ENCODE data around the gene SLC25A41.
A peak's percentile ranks its signal among the peaks of the same experiment; 100 is the strongest.

Gene SLC25A41

DNA sequence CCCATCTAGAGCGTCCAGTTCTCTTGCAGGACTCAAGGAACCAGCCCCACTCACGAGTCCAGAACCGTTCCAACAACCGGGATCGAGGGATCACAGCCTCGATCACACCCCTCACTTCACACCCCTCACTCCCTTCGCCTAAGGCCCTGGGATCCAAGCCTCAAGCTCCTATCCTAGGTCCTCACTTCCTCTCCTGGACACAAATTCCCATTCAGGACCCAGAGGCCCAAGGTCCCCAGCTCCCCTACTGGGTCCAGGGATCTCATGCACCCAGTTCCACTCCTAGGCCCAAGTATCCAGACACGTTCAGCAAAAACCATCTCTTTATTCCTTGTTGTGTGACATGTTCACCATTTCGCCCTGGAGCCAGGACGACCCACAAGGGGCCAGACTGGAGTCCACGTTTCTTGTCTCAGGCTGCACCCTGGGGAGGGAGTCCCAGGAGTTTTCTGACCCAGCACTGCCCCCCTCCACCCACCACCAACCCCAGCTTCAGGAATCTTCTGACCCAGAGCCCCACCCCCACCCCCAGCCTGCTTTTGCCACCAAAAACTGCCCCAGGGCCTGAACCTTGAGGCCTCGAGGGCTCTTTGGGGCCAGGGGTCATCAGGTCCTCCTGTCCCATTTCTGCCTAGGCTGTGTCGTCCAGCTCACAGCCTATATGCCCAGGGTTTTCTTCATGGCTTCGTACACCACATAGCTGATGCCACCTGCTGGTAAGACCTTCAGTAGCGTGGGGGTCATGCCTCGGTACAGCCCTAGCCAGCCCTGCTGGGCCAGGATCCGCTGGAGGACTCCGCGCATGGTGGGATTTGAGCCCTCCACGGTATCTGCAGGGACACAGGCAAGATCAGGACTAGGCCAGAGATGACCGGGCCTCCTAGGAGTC, 7.6 kb downstream of the SLC25A41 start:
- DNase-seq = no peak

DNA sequence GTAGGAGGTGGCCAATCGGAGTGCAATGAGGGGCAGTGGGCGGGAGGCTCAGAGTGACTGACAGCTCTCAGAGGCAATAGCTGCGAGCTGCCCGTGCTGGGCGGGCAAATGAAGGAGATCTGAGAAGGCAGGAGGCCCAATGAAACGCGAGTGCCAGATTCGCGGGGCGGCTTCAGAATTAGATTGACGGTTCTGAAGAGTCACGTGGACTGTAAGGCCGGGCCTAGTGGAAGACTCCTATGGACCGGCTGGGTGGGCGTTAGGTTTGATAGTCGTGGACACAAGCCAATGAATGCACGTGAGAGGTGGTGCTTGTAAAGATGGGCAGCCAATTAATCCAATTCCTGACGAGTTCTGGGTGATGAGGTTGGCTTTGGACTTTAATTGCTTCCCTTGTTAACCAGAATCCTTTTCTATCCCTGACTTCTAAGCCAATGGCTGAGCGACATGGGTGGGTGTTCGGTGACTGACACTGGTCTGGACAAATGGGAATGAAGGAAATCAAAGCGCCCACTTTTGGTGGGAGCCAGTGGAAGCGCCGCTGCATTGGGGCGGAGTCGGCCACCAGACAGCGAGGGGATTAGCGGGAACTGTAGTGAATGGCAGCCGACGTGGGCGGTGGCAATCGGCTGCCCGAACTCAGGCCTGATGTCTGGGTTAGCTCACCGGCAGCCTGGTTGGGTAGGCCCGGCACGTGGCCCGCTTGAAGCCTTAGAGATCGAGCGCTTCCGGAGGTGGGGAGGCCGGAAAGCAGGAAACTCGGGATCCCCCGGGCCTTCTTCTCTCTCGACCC, 8.4 kb downstream of the SLC25A41 start:
- DNase-seq = peak; percentile 100

DNA sequence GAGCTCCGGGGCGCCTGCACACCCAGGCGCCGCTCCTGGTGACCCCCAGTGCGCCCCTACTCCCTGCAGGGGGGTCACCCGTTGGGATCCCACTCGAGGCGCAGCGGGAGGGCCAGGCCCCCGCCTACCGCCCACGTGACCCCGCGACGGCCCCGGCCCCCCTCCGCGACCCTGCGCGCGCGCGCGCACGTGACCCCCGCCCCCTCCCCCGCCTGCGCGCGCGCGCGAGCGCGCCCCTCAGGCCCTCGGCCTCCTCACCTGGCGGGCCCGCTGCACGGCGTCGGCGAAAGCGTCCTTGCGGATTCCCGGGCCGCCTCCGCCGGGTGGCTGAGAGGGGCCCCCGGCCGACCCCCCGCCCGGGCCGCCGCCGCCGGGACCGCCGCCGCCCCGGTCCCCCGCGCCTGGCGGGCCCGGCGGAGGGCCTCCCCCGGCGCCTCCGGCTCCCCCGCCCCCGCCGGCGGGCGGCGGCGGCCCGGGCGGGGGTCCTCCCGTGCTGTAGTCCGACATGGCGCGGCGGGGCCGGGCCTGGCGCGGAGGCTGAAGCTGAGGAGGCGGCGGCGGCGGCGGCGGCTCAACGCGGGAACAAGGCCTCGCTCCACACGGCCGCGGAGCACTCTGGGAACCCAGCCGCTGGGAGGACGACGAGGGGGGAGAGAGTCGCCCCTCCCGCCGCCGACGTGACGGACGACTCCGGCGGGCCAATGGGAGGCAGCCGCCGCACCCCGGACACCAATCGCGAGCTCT, 9.2 kb downstream of the SLC25A41 start, which contains the start of gene KHSRP:
TSS of gene KHSRP (minus strand) at position 617 of the 744 bp plus-strand sequence. CDS start at position 507, 110 bp downstream.
- peak; percentile 47 for DNase-seq

DNA sequence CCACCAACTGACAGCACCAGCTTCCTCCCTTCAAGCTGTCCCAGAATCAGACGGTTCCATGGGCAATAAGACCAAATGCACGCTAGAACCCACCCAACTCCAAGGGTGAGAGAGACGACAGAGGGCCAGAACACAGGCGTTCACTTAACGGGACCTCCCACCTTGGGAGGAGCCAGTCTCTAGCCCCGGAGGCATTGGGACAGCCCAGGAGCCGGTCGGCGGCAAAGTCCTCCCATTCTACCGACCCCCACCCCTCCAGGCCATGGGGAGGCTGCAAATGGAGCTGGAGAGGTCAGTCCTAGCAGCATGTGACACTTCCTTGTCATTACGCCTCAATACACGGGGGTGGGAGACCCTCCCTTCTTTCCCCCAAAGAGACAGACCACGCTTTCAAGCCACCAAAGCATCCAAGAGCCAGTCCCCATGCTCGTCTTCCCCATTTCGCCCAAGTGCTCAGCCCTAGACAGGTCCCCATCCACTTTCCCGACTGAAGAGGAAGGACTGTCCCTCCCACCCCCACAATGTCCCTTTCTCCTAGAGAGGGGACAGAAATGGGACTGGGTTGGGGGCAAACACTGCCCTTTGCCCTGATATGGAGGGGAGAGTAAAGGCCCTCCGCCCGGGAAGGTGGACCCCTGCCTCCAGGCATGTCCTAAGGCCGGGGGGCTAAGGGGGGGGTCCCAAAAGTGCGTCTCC, 9.9 kb downstream of the SLC25A41 start:
- peak; percentile 61 for DNase-seq

DNA sequence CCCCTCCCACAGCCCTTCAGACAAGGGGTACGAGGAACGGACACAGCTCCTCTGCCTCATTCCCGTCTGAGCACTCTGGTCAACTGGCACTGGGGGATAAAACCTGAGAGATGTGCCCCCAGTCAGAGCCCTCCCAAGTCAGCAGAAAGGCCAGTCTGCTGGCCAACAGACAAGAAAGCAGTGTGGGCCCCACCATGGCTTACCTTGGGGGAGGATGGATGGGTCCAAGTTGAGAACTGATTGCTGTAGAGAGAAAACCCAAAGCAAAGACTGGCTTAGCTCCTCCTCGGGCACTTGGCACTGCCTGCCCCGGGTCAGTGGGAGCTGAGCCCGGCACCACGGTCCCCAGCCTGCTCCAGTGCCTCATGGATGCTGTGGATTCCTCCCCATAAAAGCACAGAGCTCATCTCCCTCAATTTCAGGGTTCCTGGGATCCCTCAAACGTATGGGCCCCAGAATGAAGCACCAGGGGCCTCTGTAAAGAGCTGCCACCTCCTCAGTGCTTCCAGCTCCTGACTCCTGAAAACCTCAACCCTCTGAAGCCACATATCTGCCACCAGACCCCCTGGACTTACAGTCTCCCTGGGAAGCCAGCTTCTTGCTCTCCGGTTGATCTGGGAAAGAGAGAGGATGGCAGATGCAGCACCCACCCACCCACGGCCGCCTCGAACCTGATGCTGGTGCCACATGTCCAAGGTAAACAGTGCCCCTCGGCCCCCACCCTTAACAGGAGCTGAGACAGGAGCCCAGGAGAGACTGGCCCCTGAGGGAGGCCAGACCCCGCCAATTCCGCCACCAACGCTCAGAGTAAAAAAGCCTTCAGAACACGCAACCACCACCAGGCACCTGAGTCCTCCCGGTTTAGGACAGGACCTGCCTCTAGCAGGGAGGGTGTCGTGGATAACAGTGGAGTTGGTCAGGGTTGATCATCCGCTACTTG, 12.2 kb downstream of the SLC25A41 start:
- DNase-seq = no peak

DNA sequence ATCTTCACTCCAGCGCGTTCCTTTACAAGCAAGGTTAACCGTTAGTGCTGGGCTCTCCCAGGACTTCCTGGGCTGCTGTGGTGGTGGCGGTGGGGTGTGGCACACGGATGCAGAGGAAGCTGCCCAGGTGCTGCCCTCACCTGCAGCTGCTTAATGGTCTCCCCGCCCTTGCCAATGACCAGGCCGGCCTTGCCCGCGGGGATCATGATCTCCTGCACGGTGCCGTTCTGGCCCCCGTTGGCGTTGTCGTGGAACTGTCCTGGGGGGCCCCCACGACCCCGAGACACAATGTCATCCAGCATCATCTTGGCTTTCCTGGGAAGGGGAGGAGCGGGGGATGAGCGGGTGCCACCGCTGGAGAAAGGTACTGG, 15.0 kb downstream of the SLC25A41 start:
- DNase-seq = no peak

DNA sequence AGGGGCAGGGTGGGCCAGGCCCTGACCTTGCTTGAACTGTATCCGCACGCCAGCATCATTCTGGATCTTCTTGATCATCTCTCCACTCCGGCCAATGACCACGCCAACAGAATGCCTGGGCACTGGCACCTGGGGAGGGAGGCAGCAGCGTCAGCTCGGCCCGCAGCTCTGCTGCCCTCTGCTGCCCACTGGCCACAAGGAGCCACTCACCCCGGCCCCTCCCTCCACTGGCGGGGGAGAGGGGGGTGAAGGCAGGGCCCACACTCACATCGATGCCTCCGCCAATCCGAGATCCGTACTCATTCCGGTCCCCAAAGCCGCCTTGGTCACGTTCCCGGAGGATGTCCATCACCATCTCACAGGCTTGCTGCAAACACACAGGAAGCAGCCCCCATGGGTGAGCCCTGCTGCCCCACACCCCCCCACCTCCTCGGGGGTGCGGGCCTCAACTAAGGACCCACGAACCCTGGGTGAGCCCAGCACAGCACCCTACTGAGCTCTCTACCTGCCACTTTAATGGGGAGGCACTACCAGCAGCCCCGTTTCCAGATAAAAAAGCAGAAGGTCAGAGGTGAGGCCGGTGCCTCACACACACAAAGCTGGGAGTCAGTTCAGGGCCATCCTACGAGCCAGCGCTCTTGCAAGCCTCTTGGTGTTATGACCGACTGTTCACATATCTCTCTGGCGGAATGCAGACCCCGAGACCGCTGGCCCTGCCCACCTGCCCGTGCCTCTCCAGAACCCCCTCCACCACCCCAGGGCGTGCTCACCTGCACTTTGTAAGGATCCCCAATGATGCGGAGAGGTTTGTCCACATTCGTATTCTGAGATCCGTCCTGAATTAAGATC, 15.6 kb downstream of the SLC25A41 start:
- DNase-seq = no peak

DNA sequence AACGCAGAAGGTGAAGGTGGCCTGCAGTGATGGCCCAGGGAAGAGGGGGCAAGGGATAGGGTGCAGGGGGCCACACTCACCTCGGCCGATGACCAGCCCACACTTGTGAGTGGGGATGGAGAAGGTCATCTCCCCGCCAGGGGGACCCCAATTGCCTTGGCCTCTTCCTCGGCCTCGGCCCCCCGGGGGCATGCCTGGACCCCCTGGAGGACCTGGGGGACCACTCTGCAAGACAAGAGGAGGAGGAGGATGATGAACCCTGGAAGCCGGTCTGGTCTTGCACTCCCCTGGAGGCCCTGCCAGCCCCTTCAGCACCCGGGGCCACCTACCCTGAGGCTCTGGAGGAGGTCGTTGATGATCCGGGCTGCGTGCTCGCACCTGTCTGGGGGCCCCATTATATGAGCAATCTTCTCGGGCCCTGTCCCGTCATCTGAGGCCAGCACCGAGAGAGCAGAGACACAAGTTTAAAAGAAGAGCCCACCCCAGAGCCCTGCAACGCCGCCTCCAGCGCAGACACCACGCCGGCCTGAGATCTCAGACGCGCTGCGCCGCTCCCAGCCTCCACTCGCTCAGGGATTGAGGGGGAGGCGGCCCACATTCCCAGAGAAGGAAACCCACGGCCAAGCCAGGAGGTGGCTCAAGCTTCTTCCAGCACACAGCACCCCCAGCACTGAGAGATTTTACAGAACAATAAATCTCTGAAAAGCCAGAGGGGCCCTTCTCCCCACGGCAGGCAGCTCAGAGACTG, 16.7 kb downstream of the SLC25A41 start:
- no peak for DNase-seq

DNA sequence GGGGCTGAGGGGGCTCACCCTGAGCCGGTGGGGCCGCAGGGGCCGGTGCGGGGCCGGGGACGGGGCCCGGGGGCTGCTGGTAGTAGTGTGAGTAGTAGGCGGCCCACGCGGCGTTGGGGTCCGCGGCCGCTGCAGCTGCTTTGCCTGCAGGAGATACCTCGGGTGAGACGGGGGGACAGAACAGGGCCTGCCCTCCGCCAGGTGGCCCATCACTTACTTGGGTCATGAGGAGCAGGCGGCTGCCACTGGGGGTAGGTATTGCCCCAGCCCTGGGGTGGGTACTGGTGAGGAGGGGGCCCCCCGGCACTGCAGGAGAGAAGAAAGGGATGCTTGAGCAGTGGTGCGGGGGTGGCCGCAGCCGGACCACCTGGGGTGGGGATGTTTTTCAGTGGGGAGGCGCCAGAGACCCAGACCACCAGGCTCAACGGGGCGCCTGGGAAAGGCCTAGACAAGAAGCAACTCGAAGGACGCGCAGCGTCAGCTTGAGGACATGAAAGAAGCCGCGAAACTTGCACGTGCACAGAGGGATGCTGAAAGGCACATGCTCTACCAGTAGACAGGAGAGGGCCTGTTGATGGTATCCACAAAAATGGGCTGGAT, 17.9 kb downstream of the SLC25A41 start:
- DNase-seq = no peak

DNA sequence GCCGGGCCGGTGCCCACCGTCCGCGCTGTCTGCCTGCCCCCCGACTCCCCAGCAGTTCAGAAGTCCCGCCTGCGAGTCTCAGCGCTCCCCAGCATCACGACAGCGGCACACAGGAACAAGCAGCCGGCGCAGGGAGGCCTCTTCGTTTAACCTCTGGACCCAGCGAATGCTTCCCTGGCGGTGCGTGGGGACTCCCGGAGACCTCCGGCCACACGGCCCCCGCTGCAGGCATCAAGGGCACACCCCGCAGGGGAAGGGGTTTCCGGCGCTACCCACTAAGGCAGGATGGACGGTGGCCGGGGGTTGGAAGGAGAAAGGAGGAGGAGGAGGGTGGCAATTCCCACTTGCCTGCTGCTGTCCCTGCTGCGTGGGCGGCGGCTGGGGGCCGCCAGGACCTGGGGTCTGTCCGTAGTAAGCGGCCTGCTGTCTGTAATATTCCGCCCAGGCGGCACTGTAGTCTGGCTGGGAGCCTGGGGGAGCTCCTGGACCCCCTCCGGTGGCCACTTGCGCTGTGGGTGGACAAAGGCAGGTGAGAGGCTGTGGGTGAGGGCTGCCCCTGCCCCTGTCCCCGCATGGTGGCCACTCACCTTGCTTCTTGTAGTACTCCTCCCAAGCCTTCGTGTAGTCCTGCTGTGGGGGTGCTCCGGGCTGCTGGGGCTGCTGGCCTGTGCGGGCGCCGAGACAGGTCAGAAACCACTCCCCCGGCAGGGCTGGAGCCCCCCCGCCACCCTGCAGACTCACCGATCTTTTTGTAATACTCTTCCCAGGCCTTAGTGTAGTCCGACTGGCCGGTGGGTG, 18.6 kb downstream of the SLC25A41 start:
- no peak for DNase-seq

DNA sequence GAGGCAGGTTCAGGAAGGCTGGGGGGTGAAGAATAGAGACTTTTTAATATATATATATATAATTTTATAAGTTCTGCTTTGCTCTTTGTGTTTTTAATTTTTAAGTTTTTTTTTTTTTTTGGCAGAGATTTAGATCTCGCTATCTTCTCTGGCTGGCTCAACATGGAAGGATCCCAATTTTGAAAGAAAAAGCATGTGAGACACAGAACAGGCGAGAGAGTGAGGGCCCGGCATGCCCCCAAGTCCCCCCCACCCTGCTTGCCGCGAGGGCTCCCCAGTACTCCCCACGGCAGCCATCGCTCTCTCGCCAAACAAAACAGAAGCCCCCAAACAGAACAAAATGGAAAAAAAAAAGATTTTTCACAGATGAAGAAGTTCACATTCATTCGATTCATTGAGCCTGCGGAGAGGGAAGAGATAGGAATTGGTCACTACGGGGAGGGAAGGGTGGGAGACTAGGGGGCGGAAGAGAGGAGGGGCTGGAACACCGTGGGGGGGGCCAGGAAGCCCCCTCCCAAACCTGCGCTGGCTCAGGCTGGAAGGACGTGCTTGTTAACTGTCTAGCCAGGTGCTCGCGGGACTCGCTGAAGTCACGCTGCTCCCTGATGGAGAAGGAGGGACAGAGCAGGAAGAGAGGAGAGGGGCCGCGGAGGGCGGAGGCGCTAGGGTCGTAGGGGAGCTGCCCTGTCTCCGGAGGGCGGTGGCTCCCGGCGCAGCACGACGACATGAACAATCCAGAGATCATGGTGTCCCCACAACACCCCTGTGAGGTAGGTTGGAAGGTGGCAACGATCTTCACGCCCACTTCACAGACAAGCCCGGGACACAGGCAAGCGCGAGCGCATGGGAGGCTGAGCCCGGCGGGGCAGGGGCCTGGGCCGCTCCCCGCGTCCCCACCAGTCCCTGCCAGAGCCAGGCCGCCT, 19.6 kb downstream of the SLC25A41 start:
- no peak for DNase-seq

DNA sequence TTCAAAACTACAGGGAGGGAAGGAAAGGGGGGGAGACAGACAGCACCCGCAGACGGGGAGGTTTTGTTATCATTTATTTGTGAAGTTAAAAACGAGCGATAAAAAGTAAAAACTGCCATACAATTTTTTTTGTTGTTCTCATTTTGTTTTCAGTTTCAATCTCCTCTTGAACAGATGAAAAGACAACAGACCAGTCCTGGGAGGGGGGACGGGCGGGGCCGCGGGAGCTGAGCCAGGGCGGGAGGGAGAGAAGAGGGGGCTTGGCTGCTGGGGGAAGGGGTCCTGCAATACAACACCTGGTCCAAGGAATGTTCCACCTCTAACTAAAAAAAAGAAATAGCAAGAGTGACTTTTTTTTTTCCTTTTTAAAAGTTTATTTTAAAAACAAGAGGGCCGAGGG, 20.3 kb downstream of the SLC25A41 start:
- DNase-seq = no peak

DNA sequence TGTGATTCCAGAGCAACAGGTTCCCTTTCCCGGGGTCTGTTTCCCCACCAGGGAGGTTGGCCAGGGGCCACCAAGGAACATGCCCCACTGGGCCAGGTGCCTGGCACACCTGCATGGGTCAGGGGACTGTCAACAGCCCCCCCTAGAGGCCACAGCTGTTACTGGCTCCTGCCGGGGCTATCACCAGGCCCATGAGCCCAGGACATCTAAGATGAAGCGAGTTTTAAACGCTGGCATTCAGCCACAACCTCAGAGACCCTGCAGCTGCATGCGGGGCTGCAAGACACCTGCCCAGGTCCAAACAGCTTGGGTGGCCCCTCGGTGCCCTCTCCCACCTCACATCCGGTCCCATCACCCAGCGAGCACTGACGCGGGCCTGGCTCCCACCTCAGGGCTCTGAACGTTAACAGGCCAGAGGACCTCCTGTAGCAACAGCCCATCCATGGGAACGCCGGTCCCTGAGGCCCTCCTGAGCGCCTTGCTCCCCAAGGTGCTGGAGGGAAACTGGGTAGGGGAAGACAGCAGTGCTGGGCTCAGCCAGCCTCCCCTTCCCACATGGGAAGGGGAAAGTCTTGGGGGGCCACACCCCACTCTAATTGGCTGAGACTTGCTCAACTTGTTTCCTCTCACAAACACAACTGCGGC, 21.0 kb downstream of the SLC25A41 start:
- peak; percentile 44 for DNase-seq

DNA sequence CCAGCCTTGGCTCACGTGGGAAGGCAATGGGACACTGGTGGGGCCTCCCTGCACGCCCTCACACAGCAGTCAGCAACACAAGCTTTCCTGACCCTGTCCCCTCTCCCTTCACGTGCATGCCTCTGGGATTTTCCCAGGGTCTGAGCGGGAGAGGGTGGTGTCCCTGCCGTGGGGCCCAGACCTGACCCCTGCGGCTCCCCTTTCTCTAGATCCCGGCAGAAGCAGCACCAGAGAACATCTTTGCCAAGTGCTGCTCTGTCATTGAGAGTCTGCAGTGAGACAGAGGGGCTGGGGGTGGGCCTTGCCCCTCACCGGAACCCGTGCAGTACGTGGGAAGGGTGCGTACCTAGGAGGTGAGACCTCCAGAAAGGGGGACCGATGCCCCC, 21.5 kb downstream of the SLC25A41 start:
- no peak for DNase-seq

DNA sequence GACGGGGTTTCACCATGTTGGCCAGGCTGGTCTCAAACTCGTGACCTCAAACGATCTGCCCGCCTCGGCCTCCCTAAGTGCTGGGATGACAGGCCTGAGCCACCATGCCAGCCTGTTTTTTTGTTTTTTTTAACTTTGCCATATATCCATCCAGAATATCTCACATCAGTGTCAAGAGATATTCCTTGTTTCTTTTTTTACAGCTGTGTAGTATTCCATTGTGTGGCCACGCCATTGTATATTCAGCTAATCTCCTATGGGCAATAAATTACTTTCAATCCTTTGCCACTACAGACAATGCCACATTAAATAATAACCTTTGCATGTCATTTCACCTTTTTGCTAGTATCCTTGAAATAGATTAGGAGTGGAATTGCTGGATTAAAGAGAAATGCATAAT, 24.2 kb downstream of the SLC25A41 start:
- no peak for DNase-seq

DNA sequence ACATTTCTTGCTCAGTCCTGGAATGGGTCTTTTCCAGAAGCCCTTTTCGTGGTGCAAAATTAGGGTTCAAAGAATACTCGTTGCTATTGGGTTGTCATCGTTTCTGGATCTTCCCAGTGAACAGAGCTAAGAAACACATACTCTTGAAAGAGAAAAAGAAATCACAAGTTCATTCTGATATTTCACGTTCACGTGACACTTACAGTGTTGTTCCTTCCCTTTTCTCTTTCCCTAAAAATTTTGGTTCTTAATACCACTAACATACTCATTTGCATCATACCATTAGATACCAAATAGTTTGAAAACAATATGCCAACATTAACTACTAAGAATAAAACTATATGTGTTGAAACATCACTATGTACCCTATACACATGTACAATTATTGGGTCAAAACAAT, 27.2 kb downstream of the SLC25A41 start:
- DNase-seq = no peak

Measured in left hindlimb (tissue), 1 donor.